GM19372 (cell line): ENCODE results near the gene HAAO.
"Not testable (repeated sequence)": the region's sequence is repeated elsewhere in the genome, so short reads cannot be mapped to it uniquely, and the experiment has no call there.

Experiments
- ATAC-seq: cut with Tn5 transposase; IDR thresholded peaks from one replicate; pipeline ENCODE4 v1.9.1; 2021; ENCODE audit warnings: mild to moderate bottlenecking, low read depth, moderate library complexity; ENCODE audit not compliant: unreplicated experiment

HAAO gene

GRCh38 chr2:42792583-42793333, at the start of gene HAAO:
TSS of gene HAAO (minus strand) at chr2:42792583. CDS start at chr2:42792536, 47 bp downstream.
- ATAC-seq = peak; percentile 40

DNA sequence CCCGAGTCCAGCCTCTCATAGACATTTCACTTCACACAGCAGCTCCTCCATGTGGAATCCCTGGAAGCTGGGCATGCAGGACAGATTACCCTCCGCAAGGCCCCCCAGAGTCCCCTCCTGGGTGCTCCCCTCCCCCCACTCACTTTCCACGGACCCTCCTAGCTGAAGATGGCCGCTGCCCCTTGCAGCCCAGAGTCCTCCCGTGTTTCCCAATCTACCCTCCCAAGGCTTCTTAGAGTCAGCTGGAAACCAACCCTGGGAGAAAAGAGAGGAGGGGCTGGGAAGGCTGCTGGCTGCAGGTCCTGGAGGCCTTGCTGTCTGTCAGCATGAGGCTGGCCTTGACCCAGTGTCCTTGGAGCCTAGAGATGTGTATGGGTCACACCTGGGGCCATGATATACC, 49.0 kb upstream of the HAAO start:
- no peak for ATAC-seq

GRCh38 chr2:42840760-42841159, 48.4 kb upstream of the HAAO start:
- no peak for ATAC-seq

GRCh38 chr2:42839809-42840501, 47.6 kb upstream of the HAAO start:
- ATAC-seq = no peak

DNA sequence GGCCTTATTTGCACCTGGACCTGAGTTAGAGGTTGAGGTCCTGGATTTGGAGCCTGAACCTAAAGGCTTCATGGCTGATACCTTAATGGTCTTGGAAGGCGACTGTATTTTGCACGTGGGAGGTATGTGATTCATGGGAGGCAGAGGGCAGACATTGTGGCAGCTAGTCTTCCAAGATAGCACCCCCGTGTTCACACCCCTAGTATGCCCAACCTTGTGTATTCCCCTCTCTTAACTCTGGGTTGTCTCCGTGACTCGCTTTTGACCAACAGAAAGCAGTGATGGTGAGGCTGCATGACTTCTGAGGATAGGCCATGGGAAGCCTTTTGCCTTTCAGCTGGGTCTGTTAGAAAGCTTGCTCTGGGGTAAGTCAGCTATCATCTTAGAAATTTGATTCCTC, 45.8 kb upstream of the HAAO start:
- ATAC-seq = no peak

DNA sequence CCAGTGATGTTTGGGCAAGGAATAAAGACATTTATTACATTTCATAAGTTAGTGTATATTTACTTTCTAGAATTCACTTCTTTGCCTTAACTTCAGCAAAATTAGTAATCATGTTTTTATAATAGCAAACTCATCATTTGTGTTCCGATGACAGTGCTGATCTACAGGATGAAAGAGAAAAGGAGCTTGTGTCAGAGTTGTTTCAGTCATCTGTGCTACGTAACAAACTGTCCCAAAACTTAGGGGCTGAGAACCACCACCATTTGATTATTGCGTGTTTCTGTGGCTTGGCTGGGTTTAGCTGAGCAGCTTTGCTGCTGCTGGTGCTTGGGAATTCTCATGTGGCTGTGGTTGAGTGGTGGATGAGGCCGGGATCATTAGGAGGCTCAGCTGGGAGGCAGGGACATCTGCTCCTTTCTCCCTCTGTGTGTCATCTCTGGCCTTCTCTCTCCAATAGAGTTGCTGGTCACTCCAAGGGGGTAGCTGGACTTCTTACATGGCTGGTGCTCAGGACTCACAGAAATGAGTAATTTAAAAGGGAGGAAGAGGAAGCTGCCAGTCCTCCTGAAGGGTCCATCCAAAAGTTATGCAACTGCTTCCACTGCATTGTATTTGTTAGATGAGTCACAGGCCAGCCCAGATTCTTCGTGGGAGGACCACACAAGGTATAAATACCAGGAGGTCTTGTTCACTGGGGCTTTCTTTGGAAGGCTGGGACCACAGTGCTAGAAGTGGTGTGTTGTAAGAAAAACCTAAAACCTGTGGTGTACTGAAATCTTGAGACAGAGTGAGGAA, 43.4 kb upstream of the HAAO start:
- ATAC-seq = no peak

DNA sequence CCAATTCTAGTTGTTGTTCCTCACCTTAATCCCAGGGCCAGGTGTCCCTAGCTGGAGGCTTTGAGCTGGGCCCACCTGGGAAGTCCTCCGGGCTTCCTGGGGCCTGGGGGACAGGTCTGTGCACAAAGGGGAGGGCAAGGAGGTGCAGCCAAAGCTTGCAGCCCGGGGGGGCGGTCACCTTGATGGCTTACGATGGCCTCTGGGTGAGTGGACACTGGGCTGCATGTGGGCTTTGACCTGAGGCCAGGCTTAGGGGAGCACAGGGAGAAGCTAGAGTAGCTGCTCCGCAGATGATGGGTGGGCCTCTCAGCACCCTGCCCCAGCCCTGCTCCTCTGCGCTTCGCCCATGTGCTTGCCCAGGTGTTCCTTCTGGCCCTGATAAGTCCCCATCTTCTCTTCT, 41.8 kb upstream of the HAAO start:
- ATAC-seq = no peak

GRCh38 chr2:42832289-42832634, 39.9 kb upstream of the HAAO start:
- no peak for ATAC-seq

- ATAC-seq = not testable (repeated sequence)
Observed at GRCh38 chr2:42831575-42832288, 39.3 kb upstream of the HAAO start.

- ATAC-seq = no peak
Observed at GRCh38 chr2:42830922-42831574, 38.7 kb upstream of the HAAO start.

GRCh38 chr2:42829671-42830440, 37.5 kb upstream of the HAAO start:
- no peak for ATAC-seq

DNA sequence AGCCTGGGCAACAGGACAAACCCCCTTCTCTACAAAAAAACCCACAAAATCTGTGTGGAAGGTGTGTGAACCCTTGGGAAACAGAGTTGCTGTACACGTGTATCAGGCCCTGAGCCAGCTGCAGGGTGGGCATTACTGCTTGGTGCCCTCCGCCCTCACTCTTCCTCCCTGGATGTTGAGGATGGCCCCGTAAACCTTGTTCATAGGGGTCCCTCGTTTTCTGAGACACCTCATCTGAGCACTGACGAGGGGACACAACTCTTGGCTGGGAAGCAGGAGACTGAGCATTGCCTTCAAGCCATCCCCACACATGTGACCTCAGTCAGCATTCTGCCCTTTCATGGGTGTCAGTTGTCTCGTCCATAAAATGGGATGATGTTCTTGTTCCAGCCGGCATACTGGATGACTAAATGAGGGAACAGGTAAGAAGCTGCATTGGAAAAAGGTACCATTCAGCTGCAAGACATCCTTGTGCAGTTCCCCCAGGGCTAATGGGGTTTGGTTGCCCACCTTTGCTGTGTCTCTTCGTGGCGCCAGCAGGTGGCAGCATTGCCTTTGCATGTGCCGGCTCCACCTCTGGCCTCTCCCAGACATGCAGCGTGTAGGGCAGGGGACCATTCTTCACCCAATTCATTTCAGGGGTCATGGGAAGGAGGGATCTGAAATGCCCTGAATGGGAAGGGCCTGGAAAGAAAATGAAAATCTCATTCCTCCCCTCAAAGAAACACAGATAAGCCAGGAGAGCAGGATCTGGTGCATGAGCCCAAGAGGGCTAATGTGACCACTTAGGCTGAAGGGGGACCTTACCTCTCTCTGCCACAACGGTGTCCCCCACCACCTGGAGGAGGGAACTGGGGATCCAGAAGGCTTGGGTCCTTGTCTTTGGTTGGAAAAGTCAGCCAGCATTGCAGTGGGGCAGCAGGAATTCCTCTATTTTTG, 36.4 kb upstream of the HAAO start:
- peak; percentile 70 for ATAC-seq

- peak; percentile 78 for ATAC-seq
Observed at GRCh38 chr2:42827647-42828486, 35.5 kb upstream of the HAAO start.

DNA sequence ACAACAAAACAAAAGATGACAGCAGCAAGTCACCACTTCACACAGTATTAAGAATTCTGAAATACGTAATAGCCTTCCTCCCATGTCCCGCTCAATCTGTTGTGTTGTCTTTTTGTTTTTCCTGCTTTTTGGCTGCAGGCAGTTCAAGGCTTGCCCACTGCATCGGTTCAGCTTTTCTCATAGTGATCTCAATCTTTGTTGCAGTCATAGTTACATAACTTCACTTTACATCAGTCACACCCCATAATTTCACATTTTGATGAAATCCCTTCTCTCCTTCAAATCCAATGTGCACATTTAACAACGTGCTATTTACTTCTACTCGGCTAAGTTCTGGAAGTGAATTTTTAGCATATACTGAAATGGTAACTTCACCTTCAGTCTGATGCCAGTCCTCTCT, 33.8 kb upstream of the HAAO start:
- no peak for ATAC-seq

DNA sequence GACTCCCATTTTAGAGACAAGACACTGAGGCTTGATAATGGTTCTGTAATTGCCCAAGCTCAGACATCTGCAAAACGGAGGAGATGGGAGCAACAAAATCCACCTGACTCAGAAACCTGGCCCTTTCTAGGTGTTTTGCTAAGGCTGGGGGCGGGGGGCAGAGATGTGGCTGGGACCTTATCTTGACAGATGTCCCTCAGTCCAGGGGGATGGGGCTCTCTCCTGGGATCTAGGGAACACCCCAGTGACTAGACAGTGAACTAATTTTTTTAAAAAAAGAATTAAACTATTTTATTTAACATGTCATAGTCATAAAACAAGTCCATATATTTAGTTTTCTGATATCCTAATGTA, 32.0 kb upstream of the HAAO start:
- ATAC-seq = no peak

DNA sequence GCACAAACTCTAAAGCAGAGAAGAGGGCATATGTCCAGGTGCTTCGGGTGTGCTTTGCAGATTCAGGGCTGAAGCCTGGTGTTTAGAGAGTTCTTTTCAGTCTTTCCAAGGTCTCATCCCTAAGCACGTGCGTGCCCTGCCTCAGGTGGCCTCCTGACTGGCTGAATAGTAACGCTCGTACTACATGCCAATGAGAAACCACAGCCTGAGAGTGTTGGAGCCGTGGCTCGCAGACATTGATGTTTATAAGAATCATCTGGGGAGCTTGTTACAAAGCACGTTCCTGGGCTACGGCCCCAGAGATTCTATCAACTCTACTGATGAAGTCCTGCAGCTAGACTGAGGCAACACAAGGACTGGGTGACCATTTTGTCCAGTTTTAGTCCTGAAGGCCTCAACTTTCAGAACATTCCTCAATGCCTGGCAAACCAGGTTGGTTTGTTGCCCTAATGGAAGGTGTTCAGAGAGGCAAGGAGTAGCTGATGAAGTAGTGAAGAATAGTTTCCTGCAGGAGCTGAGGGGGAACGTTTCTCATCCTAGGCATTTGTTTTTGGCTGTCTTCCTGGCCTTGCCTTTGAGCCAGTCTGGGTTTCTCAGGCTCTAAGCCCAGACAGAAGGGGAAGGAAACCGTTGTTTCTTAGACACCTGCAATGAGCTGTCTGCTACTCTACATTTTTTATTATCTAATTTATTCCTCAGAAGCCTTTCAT, 31.5 kb upstream of the HAAO start:
- ATAC-seq = no peak

GRCh38 chr2:42819160-42819559, 26.8 kb upstream of the HAAO start:
- no peak for ATAC-seq
